ENCODE measurements around the gene CCDC179.

The CCDC179 gene

GRCh38 chr11:22828373-22828772, 31.9 kb downstream of the CCDC179 start:
- ChIA-PET CTCF (interaction anchor here (0.9 kb wide), 1 partner anchor 41 kb away, joined by 3 read pairs; no protein-coding TSS in a partner anchor), POLR2A (ENCODE audit: low non-redundant PET) (no interaction called here)
- no peak for TF ChIP-seq CTCF (conservative IDR thresholded peaks at IDR 0.05; ENCODE audit: low read depth)
- no peak for DNase-seq (ENCODE audit: low spot score)
- H3K27ac ChIP-seq, result no peak overlapping the region

GRCh38 chr11:22822203-22822602, 38.1 kb downstream of the CCDC179 start:
- TF ChIP-seq CTCF (conservative IDR thresholded peaks at IDR 0.05; ENCODE audit: low read depth), result no peak
- no peak overlapping the region for H3K27ac ChIP-seq
- DNase-seq (ENCODE audit: low spot score), result no peak
- POLR2A ChIA-PET (ENCODE audit: low non-redundant PET), result no interaction called here
- CTCF ChIA-PET, result interaction anchor here (0.7 kb wide), 1 partner anchor 135 kb away, joined by 3 read pairs; no protein-coding TSS in a partner anchor

- H3K27ac ChIP-seq, result no peak overlapping the region
- no peak for TF ChIP-seq CTCF (conservative IDR thresholded peaks at IDR 0.05; ENCODE audit: low read depth)
- ChIA-PET POLR2A (ENCODE audit: low non-redundant PET) (no interaction called here), CTCF (no interaction called here)
- DNase-seq (ENCODE audit: low spot score), result no peak
Measured at GRCh38 chr11:22809893-22810292, 50.4 kb downstream of the CCDC179 start.

- TF ChIP-seq CTCF (conservative IDR thresholded peaks at IDR 0.05; ENCODE audit: low read depth), result no peak
- ChIA-PET POLR2A (ENCODE audit: low non-redundant PET) (no interaction called here), CTCF (no interaction called here)
- H3K27ac ChIP-seq, result no peak overlapping the region
- DNase-seq (ENCODE audit: low spot score), result no peak
Measured at GRCh38 chr11:22808571-22809197, 51.6 kb downstream of the CCDC179 start.

- POLR2A ChIA-PET (ENCODE audit: low non-redundant PET), result no interaction called here
- no peak overlapping the region for H3K27ac ChIP-seq
- no peak for DNase-seq (ENCODE audit: low spot score)
- TF ChIP-seq CTCF (conservative IDR thresholded peaks at IDR 0.05; ENCODE audit: low read depth), result no peak
- CTCF ChIA-PET, result no interaction called here
Measured at GRCh38 chr11:22807855-22808570, 52.3 kb downstream of the CCDC179 start.

- TF ChIP-seq CTCF (conservative IDR thresholded peaks at IDR 0.05; ENCODE audit: low read depth), result no peak
- no peak overlapping the region for H3K27ac ChIP-seq
- ChIA-PET POLR2A (ENCODE audit: low non-redundant PET) (no interaction called here), CTCF (no interaction called here)
- DNase-seq (ENCODE audit: low spot score), result no peak
Measured at GRCh38 chr11:22807391-22807790, 52.9 kb downstream of the CCDC179 start.
